K562 (cell line): Measurements from ENCODE around the gene PKDREJ. TPM values are rescaled to one million over a fixed set of nuclear protein-coding genes. Genes with fewer than 3 reads are reported as not detected.

Experiments used
- HDAC8 ChIP-seq: fragments of 450-650 bp; IDR thresholded peaks from 2 replicates; pipeline ENCODE4 v1.6.1; 2016; ENCODE audit warnings: mild to moderate bottlenecking, missing genetic modification characterization, moderate library complexity, missing compliant biosample characterization
- L3MBTL2 ChIP-seq: fragments of 450-650 bp; IDR thresholded peaks from 2 replicates; pipeline ENCODE4 v1.6.1; 2016; ENCODE audit warnings: mild to moderate bottlenecking, moderate library complexity
- MNT ChIP-seq, 2 experiments: fragments of 450-650 bp; conservative IDR thresholded peaks; 2 replicates each; pipeline ENCODE4 v1.6.1; 2017; ENCODE audit warnings: mild to moderate bottlenecking in 2 of 2, moderate library complexity in 2 of 2
- PRDM10 ChIP-seq: fragments of 450-650 bp; IDR thresholded peaks from 2 replicates; pipeline ENCODE4 v1.6.1; 2018; ENCODE audit not compliant: partially characterized antibody
- SIN3A ChIP-seq, 2 experiments: fragments of 150-350 bp in 1 of 2; IDR thresholded peaks; 2 replicates each; pipeline ENCODE4 v1.6.1; 2011 to 2016; ENCODE audit warnings: borderline replicate concordance in 2 of 2, low read depth in 2 of 2, low read length in 2 of 2, mild to moderate bottlenecking in 2 of 2, moderate library complexity in 2 of 2; ENCODE audit not compliant: control insufficient read depth in 1 of 2
- UBTF ChIP-seq, 2 experiments: IDR thresholded peaks; 2 replicates each; pipeline ENCODE4 v1.6.1; 2012; ENCODE audit warnings: improper control_type of control experiment in 2 of 2, low read depth in 2 of 2, low read length in 2 of 2, borderline replicate concordance in 1 of 2
- ZNF318 ChIP-seq, 2 experiments: fragments of 450-650 bp; IDR thresholded peaks; 2 replicates each; pipeline ENCODE4 v1.6.1; 2016; ENCODE audit warnings: mild to moderate bottlenecking in 2 of 2, borderline replicate concordance in 1 of 2, low read depth in 1 of 2, moderate library complexity in 1 of 2
- polyA plus RNA-seq, 8 experiments: library from polyadenylated mRNA; depleted of rRNA in 4 of 8; stranded (reverse) in 5 of 8; unstranded in 3 of 8; fragments of >200 nt; fragmentation: Nextera tagmentation in 2 of 8; fragmentation: Illumina TruSeq in 1 of 8; extraction: Ambion mirVana in 2 of 8; extraction: Trizol in 1 of 8; gene quantifications; 2 replicates each; pipeline versions ENCODE4 v1.2.1 to v1.2.3, GENCODE V29; 2011 to 2014; ENCODE audit warnings: inconsistent platforms in 1 of 8, missing spikeins in 1 of 8
- total RNA-seq, 7 experiments: library from RNA; depleted of rRNA in 6 of 7; stranded (reverse); fragments of >200 nt in 6 of 7; fragmentation: Illumina TruSeq in 2 of 7; extraction: Trizol in 2 of 7; gene quantifications; 2 replicates each; pipeline versions ENCODE4 v1.2.1 to v1.2.3, GENCODE V29; 2011 to 2021; ENCODE audit warnings: low replicate concordance in 1 of 7

PKDREJ gene
- total and polyA plus RNA-seq, 9 of the 15 experiments (the other 6 are each of a cell fraction or from before 2014, with no cell fraction given) = 0.03 TPM; not detected in 8

- TF ChIP-seq PRDM10 (peak; percentile 38), L3MBTL2 (peak; percentile 19; the same call in 1 of the 2 replicates), UBTF (IDR thresholded peaks at IDR 0.05; ENCODE audit: borderline replicate concordance in 1 of 2, low read depth in 2 of 2, low read length in 2 of 2) (0 out of 4 replicates have a peak, but pooled peaks of 1 of the 2 experiments have one; percentile 16), MNT (conservative IDR thresholded peaks at IDR 0.05) (peak in 1 of 2 experiments; percentile 59; a peak in 2 of 4 replicates), HDAC8 (tag) (no peak), SIN3A (IDR thresholded peaks at IDR 0.05; ENCODE audit: borderline replicate concordance in 2 of 2, control insufficient read depth in 1 of 2, low read depth in 2 of 2, low read length in 2 of 2) (0 out of 4 replicates have a peak, but pooled peaks of 1 of the 2 experiments have one; percentile 15), ZNF318 (IDR thresholded peaks at IDR 0.05; ENCODE audit: borderline replicate concordance in 1 of 2, low read depth in 1 of 2) (no peak)
Observed at GRCh38 chr22:46267431-46268279, 4.5 kb upstream of the PKDREJ start, which contains the start of gene TTC38 (continued).
